Transverse colon (tissue), 3 donors: ENCODE measurements around the gene FRAS1.
"Not testable (repeated sequence)": the region's sequence is repeated elsewhere in the genome, so short reads cannot be mapped to it uniquely, and the experiment has no call there.

Source experiments
- POLR2A ChIP-seq: fragments of 450-650 bp; IDR thresholded peaks from one replicate; pipeline ENCODE4 v1.6.1; 2016; ENCODE audit warnings: antibody characterized with exemption, mild to moderate bottlenecking, moderate library complexity
- TF ChIP-seq, protein P1 (sequence below), 5 experiments: fragments of 200-600 bp in 3 of 5; fragments of 450-650 bp in 2 of 5; sonication (generic) in 3 of 5; IDR thresholded peaks; 1 replicate in 2 of 5; 2 replicates in 3 of 5; pipeline ENCODE4 v1.5.1; 2016 to 2017; ENCODE audit warnings: antibody characterized with exemption in 5 of 5, inconsistent platforms in 3 of 5, mild to moderate bottlenecking in 2 of 5, moderate library complexity in 1 of 5

GRCh38 chr4:78125834-78126331 lies 68.8 kb downstream of the FRAS1 start:
- TF ChIP-seq POLR2A: not testable (repeated sequence)
- TF ChIP-seq, protein P1, sequence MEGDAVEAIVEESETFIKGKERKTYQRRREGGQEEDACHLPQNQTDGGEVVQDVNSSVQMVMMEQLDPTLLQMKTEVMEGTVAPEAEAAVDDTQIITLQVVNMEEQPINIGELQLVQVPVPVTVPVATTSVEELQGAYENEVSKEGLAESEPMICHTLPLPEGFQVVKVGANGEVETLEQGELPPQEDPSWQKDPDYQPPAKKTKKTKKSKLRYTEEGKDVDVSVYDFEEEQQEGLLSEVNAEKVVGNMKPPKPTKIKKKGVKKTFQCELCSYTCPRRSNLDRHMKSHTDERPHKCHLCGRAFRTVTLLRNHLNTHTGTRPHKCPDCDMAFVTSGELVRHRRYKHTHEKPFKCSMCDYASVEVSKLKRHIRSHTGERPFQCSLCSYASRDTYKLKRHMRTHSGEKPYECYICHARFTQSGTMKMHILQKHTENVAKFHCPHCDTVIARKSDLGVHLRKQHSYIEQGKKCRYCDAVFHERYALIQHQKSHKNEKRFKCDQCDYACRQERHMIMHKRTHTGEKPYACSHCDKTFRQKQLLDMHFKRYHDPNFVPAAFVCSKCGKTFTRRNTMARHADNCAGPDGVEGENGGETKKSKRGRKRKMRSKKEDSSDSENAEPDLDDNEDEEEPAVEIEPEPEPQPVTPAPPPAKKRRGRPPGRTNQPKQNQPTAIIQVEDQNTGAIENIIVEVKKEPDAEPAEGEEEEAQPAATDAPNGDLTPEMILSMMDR (IDR thresholded peaks at IDR 0.05): not testable (repeated sequence)
